K562 (cell line): ENCODE measurements around the gene MACROD2. TPM values are rescaled to one million over a fixed set of nuclear protein-coding genes. Genes with fewer than 3 reads are reported as not detected.

ENCODE experiments used
- ATAC-seq: fragments of 200-7000 bp; cut with Tn5 transposase; 3 replicates; pipeline ENCODE4 v1.9.1; 2020; ENCODE audit warnings: moderate library complexity
- BruUV-seq: library from RNA; stranded (reverse); fragments of 400-500 nt; replicated peaks from 2 replicates; lab custom pipeline; 2021; lab: Mats Ljungman, UMichigan
- CTCF ChIA-PET: fragments of 300-600 bp; formaldehyde crosslinking; extraction: SDS; loops from one replicate; lab custom pipeline; 2021; ENCODE audit warnings: low intra/inter-chr PET ratio; lab: Yijun Ruan, JAX
- POLR2A ChIA-PET: fragments of 300-600, 350-650 bp; sonication (Branson Sonifier 250); formaldehyde crosslinking; extraction: SDS; loops from one replicate; lab custom pipeline; 2021; ENCODE audit warnings: antibody characterized with exemption, inconsistent platforms; lab: Yijun Ruan, JAX
- DNase-seq, 4 experiments: peaks; one replicate each; pipeline versions ENCODE4 v3.0.0 to v3.0.0-alpha.2; 2011 to 2018; ENCODE audit warnings: low spot score in 3 of 4, mixed read lengths in 3 of 4; ENCODE audit errors: extremely low read depth in 1 of 4
- FAIRE-seq: peaks from 2 replicates; lab custom pipeline; 2011; peaks lifted over from hg19 to GRCh38; lab: Jason Lieb, UNC
- H2AFZ ChIP-seq: 2 replicates; pipeline ENCODE4 v1.6.0; 2011; ENCODE audit warnings: low read depth, low read length, control low read depth, inconsistent platforms
- H3K27ac ChIP-seq: fragments of 200-600 bp; 3 replicates; pipeline ENCODE4 v1.8.0; 2011; ENCODE audit warnings: low read depth, mild to moderate bottlenecking, control low read depth, inconsistent platforms, low read length, moderate library complexity, mixed read lengths; ENCODE audit errors: extremely low read depth
- H3K27me3 ChIP-seq, 2 experiments: fragments of 300-600 bp in 1 of 2; 2 replicates in 1 of 2; 3 replicates in 1 of 2; pipeline versions ENCODE4 v1.6.0 to v1.8.0; 2011; ENCODE audit warnings: inconsistent platforms in 2 of 2, low read length in 2 of 2, mild to moderate bottlenecking in 1 of 2, mixed read lengths in 1 of 2, moderate library complexity in 1 of 2; ENCODE audit not compliant: control insufficient read depth in 2 of 2, insufficient read depth in 2 of 2
- H3K36me3 ChIP-seq: fragments of 300-600 bp; 3 replicates; pipeline ENCODE4 v1.8.0; 2011; ENCODE audit warnings: mild to moderate bottlenecking, low read length, inconsistent platforms; ENCODE audit not compliant: control insufficient read depth, insufficient read depth
- H3K4me1 ChIP-seq, 2 experiments: fragments of 200-600 bp in 1 of 2; replicated peaks in 1 of 2; 2 replicates in 1 of 2; 3 replicates in 1 of 2; pipeline versions ENCODE4 v1.5.1 to v1.8.0; 2011; ENCODE audit warnings: inconsistent platforms in 2 of 2, low read length in 2 of 2, mild to moderate bottlenecking in 1 of 2, mixed read lengths in 1 of 2, moderate library complexity in 1 of 2; ENCODE audit not compliant: control insufficient read depth in 2 of 2, insufficient read depth in 2 of 2
- H3K4me2 ChIP-seq: 2 replicates; pipeline ENCODE4 v1.6.1; 2011; ENCODE audit warnings: low read length, control low read depth, inconsistent platforms, mixed read lengths; ENCODE audit not compliant: insufficient read depth
- H3K4me3 ChIP-seq: fragments of 200-600 bp; sonication (generic), shearing (Covaris generic); 2 replicates; pipeline ENCODE4 v1.5.1; 2016; ENCODE audit warnings: control low read depth, inconsistent platforms
- H3K79me2 ChIP-seq: fragments of 200-600 bp; 3 replicates; pipeline ENCODE4 v1.8.0; 2011; ENCODE audit warnings: low read length, inconsistent platforms; ENCODE audit not compliant: control insufficient read depth, insufficient read depth
- H3K9ac ChIP-seq, 2 experiments: 2 replicates each; pipeline versions ENCODE4 v1.6.0 to v1.6.1; 2011; ENCODE audit warnings: low read depth in 2 of 2, low read length in 2 of 2, control low read depth in 1 of 2, inconsistent platforms in 1 of 2, mild to moderate bottlenecking in 1 of 2, mixed read lengths in 1 of 2; ENCODE audit not compliant: insufficient read depth in 1 of 2
- H3K9me1 ChIP-seq: one replicate; pipeline ENCODE4 v1.6.0; 2011; ENCODE audit warnings: inconsistent platforms, mild to moderate bottlenecking, low read length, moderate library complexity; ENCODE audit not compliant: control insufficient read depth, insufficient read depth
- H3K9me3 ChIP-seq: replicated peaks from 2 replicates; pipeline ENCODE4 v1.5.1; 2011; ENCODE audit warnings: low read depth, low read length, inconsistent platforms; ENCODE audit not compliant: control insufficient read depth, insufficient read depth
- H4K20me1 ChIP-seq: replicated peaks from 2 replicates; pipeline ENCODE4 v1.6.1; 2011; ENCODE audit warnings: low read length, inconsistent platforms, mixed read lengths; ENCODE audit not compliant: control insufficient read depth, insufficient read depth
- FUS ChIP-seq: fragments of 200-400 bp; formaldehyde crosslinking; optimal IDR thresholded peaks from 2 replicates; pipeline ENCODE3; 2017; ENCODE audit warnings: low read depth, low read length
- HMGXB4 ChIP-seq: sonication (generic); formaldehyde crosslinking; IDR thresholded peaks from 2 replicates; pipeline ENCODE4 v1.8.1; 2023; ENCODE audit warnings: mild to moderate bottlenecking, missing genetic modification reagents
- HNRNPL ChIP-seq: fragments of 200-400 bp; formaldehyde crosslinking; IDR thresholded peaks from 2 replicates; pipeline ENCODE4 v1.6.1; 2017; ENCODE audit warnings: low read depth, mild to moderate bottlenecking, low read length
- NCOA1 ChIP-seq: fragments of 450-650 bp; IDR thresholded peaks from 2 replicates; pipeline ENCODE4 v1.6.1; 2016; ENCODE audit warnings: low read depth
- RFX7 ChIP-seq: fragments of 250-450 bp; sonication (Bioruptor Pico); IDR thresholded peaks from 2 replicates; pipeline ENCODE4 v1.5.1; 2021; ENCODE audit warnings: mild to moderate bottlenecking
- TSHZ1 ChIP-seq: fragments of 250-450 bp; sonication (Bioruptor Pico); IDR thresholded peaks from 2 replicates; pipeline ENCODE4 v1.4.0; 2020; ENCODE audit warnings: mild to moderate bottlenecking, moderate library complexity
- ZBTB1 ChIP-seq: sonication (generic); formaldehyde crosslinking; IDR thresholded peaks from 2 replicates; pipeline ENCODE4 v1.8.1; 2023; ENCODE audit warnings: missing genetic modification reagents, low read depth, mild to moderate bottlenecking, borderline replicate concordance
- WGBS: fragments of 100-300 bp; shearing (Covaris generic); methylation state at CpG from one replicate; pipeline ENCODE4 v1.1.6; 2016; ENCODE audit warnings: low coverage, mixed read lengths; ENCODE audit not compliant: insufficient coverage; ENCODE audit errors: missing lambda C conversion rate; 5-methylcytosine and 5-hydroxymethylcytosine counted together
- in situ Hi-C: fragments of 300-500 bp; cut with MboI; formaldehyde crosslinking; loops from 4 replicates; pipeline ENCODE4 v1.15.0; 2018; ENCODE audit warnings: inconsistent platforms, mixed read lengths
- intact Hi-C: fragments of 100-400 bp; cut with micrococcal nuclease; formaldehyde crosslinking; loops from 2 replicates; pipeline ENCODE4 v1.14.2; 2022
- polyA plus RNA-seq, 8 experiments: library from polyadenylated mRNA; depleted of rRNA in 4 of 8; stranded (reverse) in 5 of 8; unstranded in 3 of 8; fragments of >200 nt; fragmentation: Nextera tagmentation in 2 of 8; fragmentation: Illumina TruSeq in 1 of 8; extraction: Ambion mirVana in 2 of 8; extraction: Trizol in 1 of 8; gene quantifications; 2 replicates each; pipeline versions ENCODE4 v1.2.1 to v1.2.3, GENCODE V29; 2011 to 2014; ENCODE audit warnings: inconsistent platforms in 1 of 8, missing spikeins in 1 of 8
- total RNA-seq, 7 experiments: library from RNA; depleted of rRNA in 6 of 7; stranded (reverse); fragments of >200 nt in 6 of 7; fragmentation: Illumina TruSeq in 2 of 7; extraction: Trizol in 2 of 7; gene quantifications; 2 replicates each; pipeline versions ENCODE4 v1.2.1 to v1.2.3, GENCODE V29; 2011 to 2021; ENCODE audit warnings: low replicate concordance in 1 of 7
- TF ChIP-seq, protein P1 (sequence below): fragments of 450-650 bp; IDR thresholded peaks from 2 replicates; pipeline ENCODE4 v1.7.0; 2016; ENCODE audit warnings: borderline replicate concordance
- TF ChIP-seq, protein P2 (sequence below): fragments of 200-400 bp; formaldehyde crosslinking; IDR thresholded peaks from 2 replicates; pipeline ENCODE4 v1.6.1; 2017; ENCODE audit warnings: mild to moderate bottlenecking, low read depth, low read length, moderate library complexity
- TF ChIP-seq, protein P3 (sequence below): IDR thresholded peaks from 2 replicates; pipeline ENCODE4 v1.6.1; 2014; ENCODE audit warnings: antibody characterized with exemption

Gene MACROD2
- total and polyA plus RNA-seq, 9 of the 15 experiments (the other 6 are each of a cell fraction or from before 2014, with no cell fraction given) = not detected

GRCh38 chr20:15931897-15932296 is 1936.6 kb downstream of the MACROD2 start (continued):
- TF ChIP-seq TSHZ1 (CRISPR knock-in tag) (no peak), RFX7 (CRISPR knock-in tag) (no peak), HNRNPL (no peak)

- POLR2A ChIA-PET = no interaction called here
- no peak overlapping the region for H3K27ac ChIP-seq
- H3K9me3 ChIP-seq = no peaks in the 10 kb centered on the region
- in situ Hi-C loops = no loop called here
- BruUV-seq = no TSS peak
- H3K36me3 ChIP-seq = no peaks in the 10 kb centered on the region
- intact Hi-C loops = no loop called here
- no peak overlapping the region for H2AFZ ChIP-seq
- 0% methylated on average over 3 of the region's 3 CpGs for WGBS
- no peaks in the 10 kb centered on the region for H3K4me1 ChIP-seq
- no peaks in the 10 kb centered on the region for H4K20me1 ChIP-seq
- DNase-seq = no peak
- FAIRE-seq = no peak
- no peak overlapping the region for H3K9ac ChIP-seq
- no peaks in the 10 kb centered on the region for H3K9me1 ChIP-seq
- CTCF ChIA-PET = no interaction called here
- no peak overlapping the region for H3K4me3 ChIP-seq
- no peaks in the 10 kb centered on the region for H3K79me2 ChIP-seq
- H3K27me3 ChIP-seq = no peaks in the 10 kb centered on the region
- ATAC-seq = no peak
- no peak overlapping the region for H3K4me2 ChIP-seq
- no peak for TF ChIP-seq FUS
- TF ChIP-seq, protein P1, sequence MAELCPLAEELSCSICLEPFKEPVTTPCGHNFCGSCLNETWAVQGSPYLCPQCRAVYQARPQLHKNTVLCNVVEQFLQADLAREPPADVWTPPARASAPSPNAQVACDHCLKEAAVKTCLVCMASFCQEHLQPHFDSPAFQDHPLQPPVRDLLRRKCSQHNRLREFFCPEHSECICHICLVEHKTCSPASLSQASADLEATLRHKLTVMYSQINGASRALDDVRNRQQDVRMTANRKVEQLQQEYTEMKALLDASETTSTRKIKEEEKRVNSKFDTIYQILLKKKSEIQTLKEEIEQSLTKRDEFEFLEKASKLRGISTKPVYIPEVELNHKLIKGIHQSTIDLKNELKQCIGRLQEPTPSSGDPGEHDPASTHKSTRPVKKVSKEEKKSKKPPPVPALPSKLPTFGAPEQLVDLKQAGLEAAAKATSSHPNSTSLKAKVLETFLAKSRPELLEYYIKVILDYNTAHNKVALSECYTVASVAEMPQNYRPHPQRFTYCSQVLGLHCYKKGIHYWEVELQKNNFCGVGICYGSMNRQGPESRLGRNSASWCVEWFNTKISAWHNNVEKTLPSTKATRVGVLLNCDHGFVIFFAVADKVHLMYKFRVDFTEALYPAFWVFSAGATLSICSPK = no peak
- TF ChIP-seq, protein P2, sequence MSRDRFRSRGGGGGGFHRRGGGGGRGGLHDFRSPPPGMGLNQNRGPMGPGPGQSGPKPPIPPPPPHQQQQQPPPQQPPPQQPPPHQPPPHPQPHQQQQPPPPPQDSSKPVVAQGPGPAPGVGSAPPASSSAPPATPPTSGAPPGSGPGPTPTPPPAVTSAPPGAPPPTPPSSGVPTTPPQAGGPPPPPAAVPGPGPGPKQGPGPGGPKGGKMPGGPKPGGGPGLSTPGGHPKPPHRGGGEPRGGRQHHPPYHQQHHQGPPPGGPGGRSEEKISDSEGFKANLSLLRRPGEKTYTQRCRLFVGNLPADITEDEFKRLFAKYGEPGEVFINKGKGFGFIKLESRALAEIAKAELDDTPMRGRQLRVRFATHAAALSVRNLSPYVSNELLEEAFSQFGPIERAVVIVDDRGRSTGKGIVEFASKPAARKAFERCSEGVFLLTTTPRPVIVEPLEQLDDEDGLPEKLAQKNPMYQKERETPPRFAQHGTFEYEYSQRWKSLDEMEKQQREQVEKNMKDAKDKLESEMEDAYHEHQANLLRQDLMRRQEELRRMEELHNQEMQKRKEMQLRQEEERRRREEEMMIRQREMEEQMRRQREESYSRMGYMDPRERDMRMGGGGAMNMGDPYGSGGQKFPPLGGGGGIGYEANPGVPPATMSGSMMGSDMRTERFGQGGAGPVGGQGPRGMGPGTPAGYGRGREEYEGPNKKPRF = no peak
- TF ChIP-seq NCOA1 = no peak
- no peak for TF ChIP-seq HMGXB4 (CRISPR knock-in tag)
- TF ChIP-seq, protein P3, sequence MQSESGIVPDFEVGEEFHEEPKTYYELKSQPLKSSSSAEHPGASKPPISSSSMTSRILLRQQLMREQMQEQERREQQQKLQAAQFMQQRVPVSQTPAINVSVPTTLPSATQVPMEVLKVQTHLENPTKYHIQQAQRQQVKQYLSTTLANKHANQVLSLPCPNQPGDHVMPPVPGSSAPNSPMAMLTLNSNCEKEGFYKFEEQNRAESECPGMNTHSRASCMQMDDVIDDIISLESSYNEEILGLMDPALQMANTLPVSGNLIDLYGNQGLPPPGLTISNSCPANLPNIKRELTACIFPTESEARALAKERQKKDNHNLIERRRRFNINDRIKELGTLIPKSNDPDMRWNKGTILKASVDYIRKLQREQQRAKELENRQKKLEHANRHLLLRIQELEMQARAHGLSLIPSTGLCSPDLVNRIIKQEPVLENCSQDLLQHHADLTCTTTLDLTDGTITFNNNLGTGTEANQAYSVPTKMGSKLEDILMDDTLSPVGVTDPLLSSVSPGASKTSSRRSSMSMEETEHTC = no peak
- no peak for TF ChIP-seq ZBTB1 (CRISPR knock-in tag)
Observed at GRCh38 chr20:15937179-15937578, 1941.9 kb downstream of the MACROD2 start.
